Esophagus squamous epithelium (tissue), 4 donors: Measurements from ENCODE around the gene ATP10B.

Experiments used
- POLR2A ChIP-seq, 4 donors: fragments of 450-650 bp; IDR thresholded peaks; one replicate each; pipeline ENCODE4 v1.6.1; 2017; ENCODE audit warnings: antibody characterized with exemption in 4 of 4, mild to moderate bottlenecking in 4 of 4, moderate library complexity in 3 of 4
- TF ChIP-seq, protein P1 (sequence below), 6 experiments: fragments of 450-650 bp in 4 of 6; fragments of 200-600 bp in 2 of 6; sonication (generic) in 2 of 6; IDR thresholded peaks; one replicate each; pipeline ENCODE4 v1.5.1; 2016 to 2019; ENCODE audit warnings: antibody characterized with exemption in 6 of 6, mild to moderate bottlenecking in 4 of 6, moderate library complexity in 4 of 6

DNA sequence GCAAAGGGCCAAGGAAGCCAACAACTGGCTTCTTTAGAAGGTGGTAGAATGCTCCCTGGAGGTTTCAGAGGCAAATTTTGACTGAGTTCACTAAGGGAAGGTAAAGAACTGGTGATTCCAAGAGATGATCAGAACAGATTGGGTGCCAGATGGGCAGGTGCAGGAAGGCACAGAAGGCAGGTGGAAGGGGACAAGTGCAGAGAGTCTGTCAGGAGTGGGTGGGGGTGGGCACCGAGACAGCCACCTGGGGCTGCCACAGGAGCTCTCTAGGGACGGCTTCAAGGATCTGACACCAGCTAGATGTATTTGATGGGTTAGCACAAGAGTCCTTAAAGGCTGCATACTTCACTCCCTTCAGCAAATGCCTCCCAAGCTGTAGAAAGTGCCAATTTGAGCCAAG, 223.0 kb downstream of the ATP10B start:
- TF ChIP-seq, protein P1, sequence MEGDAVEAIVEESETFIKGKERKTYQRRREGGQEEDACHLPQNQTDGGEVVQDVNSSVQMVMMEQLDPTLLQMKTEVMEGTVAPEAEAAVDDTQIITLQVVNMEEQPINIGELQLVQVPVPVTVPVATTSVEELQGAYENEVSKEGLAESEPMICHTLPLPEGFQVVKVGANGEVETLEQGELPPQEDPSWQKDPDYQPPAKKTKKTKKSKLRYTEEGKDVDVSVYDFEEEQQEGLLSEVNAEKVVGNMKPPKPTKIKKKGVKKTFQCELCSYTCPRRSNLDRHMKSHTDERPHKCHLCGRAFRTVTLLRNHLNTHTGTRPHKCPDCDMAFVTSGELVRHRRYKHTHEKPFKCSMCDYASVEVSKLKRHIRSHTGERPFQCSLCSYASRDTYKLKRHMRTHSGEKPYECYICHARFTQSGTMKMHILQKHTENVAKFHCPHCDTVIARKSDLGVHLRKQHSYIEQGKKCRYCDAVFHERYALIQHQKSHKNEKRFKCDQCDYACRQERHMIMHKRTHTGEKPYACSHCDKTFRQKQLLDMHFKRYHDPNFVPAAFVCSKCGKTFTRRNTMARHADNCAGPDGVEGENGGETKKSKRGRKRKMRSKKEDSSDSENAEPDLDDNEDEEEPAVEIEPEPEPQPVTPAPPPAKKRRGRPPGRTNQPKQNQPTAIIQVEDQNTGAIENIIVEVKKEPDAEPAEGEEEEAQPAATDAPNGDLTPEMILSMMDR (IDR thresholded peaks at IDR 0.05), result no peak
- no peak for TF ChIP-seq POLR2A (IDR thresholded peaks at IDR 0.05)
